RPMI7951 (cell line): Measurements from ENCODE around the gene UNC93B1. TPM values are rescaled to one million over a fixed set of nuclear protein-coding genes. Genes with fewer than 3 reads are reported as not detected.
"Not testable (repeated sequence)": the region's sequence is repeated elsewhere in the genome, so short reads cannot be mapped to it uniquely, and the experiment has no call there.

Experiments used
- DNase-seq: peaks from one replicate; pipeline ENCODE4 v3.0.0-alpha.2; 2012; ENCODE audit warnings: low read depth
- total RNA-seq: library from RNA; depleted of rRNA; stranded (reverse); fragments of >200 nt; shearing (Covaris generic); gene quantifications from 2 replicates; pipeline ENCODE4 v1.2.3, GENCODE V29; 2014; rRNA removed

The UNC93B1 gene
- total RNA-seq, 1 experiment from 2014 or later: 15.7 TPM

- DNase-seq: not testable (repeated sequence)
Observed at GRCh38 chr11:67943406-67943805, 60.5 kb downstream of the UNC93B1 start.

Other genes with a start within 250 kb of the UNC93B1 start
- gene ALDH3B1, start 6.2 kb upstream of the UNC93B1 start, total RNA-seq: 13.3 and 17.4 TPM in 2 replicates
- gene NDUFS8, start 26.6 kb upstream of the UNC93B1 start, total RNA-seq: 270 and 282 TPM in 2 replicates
- gene TCIRG1, start 34.9 kb upstream of the UNC93B1 start, total RNA-seq: 39.2 and 47.5 TPM in 2 replicates
- gene CHKA, start 117.3 kb upstream of the UNC93B1 start, total RNA-seq: 16.2 and 18.7 TPM in 2 replicates
- 17.7 and 25.1 TPM in 2 replicates for gene KMT5B, start 209.2 kb upstream of the UNC93B1 start, total RNA-seq